Measurements from ENCODE around the gene SMC3. TPM values are rescaled to one million over a fixed set of nuclear protein-coding genes. Genes with fewer than 3 reads are reported as not detected.

SMC3 gene
- total and polyA plus RNA-seq, 2 experiments from 2014 or later, result 72.3 to 320 TPM

DNA sequence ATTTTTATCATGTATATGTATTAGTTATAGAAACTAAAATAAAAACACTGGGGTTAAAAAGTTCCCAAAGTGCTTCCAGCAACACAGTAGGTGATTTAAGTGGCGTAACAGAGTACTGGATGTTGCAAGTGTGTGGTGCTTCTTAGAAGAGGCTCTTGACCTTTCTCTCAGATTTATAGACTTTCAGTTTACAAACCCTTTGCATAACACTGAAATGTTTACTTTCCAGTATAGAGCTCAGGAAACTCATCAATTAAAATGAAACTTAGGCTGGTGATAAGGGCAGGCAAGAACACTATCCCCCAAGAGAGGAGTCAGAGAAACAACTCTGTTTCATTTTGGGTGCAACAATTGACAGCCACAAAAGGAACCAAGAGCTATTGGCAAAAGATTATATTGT is 27.5 kb upstream of the SMC3 start:
- H3K27ac Mint-ChIP-seq, result no peak overlapping the region
- H2AFZ ChIP-seq, result no peak overlapping the region
- peaks cover 10% of the 10 kb centered on the region for H3K4me1 Mint-ChIP-seq
- no peaks in the 10 kb centered on the region for H3K27me3 ChIP-seq (ENCODE audit: insufficient read depth)
- no peak overlapping the region for H3K4me3 ChIP-seq
- no peaks in the 10 kb centered on the region for H3K9me3 Mint-ChIP-seq
- H3K4me2 ChIP-seq, result no peak overlapping the region
- TF ChIP-seq ZNF114 (CRISPR knock-in tag; IDR thresholded peaks at IDR 0.05), result no peak
- TF ChIP-seq NANOG (IDR thresholded peaks at IDR 0.05; ENCODE audit: borderline replicate concordance), result no peak
- no peak for TF ChIP-seq JUNB (IDR thresholded peaks at IDR 0.05; ENCODE audit: unreplicated experiment)
- TF ChIP-seq POLR2AphosphoS5 (IDR thresholded peaks at IDR 0.05; ENCODE audit: low read depth), result no peak
- TF ChIP-seq CREB1 (CRISPR knock-in tag; IDR thresholded peaks at IDR 0.05; ENCODE audit: low read depth), result no peak
- TF ChIP-seq, protein P1, sequence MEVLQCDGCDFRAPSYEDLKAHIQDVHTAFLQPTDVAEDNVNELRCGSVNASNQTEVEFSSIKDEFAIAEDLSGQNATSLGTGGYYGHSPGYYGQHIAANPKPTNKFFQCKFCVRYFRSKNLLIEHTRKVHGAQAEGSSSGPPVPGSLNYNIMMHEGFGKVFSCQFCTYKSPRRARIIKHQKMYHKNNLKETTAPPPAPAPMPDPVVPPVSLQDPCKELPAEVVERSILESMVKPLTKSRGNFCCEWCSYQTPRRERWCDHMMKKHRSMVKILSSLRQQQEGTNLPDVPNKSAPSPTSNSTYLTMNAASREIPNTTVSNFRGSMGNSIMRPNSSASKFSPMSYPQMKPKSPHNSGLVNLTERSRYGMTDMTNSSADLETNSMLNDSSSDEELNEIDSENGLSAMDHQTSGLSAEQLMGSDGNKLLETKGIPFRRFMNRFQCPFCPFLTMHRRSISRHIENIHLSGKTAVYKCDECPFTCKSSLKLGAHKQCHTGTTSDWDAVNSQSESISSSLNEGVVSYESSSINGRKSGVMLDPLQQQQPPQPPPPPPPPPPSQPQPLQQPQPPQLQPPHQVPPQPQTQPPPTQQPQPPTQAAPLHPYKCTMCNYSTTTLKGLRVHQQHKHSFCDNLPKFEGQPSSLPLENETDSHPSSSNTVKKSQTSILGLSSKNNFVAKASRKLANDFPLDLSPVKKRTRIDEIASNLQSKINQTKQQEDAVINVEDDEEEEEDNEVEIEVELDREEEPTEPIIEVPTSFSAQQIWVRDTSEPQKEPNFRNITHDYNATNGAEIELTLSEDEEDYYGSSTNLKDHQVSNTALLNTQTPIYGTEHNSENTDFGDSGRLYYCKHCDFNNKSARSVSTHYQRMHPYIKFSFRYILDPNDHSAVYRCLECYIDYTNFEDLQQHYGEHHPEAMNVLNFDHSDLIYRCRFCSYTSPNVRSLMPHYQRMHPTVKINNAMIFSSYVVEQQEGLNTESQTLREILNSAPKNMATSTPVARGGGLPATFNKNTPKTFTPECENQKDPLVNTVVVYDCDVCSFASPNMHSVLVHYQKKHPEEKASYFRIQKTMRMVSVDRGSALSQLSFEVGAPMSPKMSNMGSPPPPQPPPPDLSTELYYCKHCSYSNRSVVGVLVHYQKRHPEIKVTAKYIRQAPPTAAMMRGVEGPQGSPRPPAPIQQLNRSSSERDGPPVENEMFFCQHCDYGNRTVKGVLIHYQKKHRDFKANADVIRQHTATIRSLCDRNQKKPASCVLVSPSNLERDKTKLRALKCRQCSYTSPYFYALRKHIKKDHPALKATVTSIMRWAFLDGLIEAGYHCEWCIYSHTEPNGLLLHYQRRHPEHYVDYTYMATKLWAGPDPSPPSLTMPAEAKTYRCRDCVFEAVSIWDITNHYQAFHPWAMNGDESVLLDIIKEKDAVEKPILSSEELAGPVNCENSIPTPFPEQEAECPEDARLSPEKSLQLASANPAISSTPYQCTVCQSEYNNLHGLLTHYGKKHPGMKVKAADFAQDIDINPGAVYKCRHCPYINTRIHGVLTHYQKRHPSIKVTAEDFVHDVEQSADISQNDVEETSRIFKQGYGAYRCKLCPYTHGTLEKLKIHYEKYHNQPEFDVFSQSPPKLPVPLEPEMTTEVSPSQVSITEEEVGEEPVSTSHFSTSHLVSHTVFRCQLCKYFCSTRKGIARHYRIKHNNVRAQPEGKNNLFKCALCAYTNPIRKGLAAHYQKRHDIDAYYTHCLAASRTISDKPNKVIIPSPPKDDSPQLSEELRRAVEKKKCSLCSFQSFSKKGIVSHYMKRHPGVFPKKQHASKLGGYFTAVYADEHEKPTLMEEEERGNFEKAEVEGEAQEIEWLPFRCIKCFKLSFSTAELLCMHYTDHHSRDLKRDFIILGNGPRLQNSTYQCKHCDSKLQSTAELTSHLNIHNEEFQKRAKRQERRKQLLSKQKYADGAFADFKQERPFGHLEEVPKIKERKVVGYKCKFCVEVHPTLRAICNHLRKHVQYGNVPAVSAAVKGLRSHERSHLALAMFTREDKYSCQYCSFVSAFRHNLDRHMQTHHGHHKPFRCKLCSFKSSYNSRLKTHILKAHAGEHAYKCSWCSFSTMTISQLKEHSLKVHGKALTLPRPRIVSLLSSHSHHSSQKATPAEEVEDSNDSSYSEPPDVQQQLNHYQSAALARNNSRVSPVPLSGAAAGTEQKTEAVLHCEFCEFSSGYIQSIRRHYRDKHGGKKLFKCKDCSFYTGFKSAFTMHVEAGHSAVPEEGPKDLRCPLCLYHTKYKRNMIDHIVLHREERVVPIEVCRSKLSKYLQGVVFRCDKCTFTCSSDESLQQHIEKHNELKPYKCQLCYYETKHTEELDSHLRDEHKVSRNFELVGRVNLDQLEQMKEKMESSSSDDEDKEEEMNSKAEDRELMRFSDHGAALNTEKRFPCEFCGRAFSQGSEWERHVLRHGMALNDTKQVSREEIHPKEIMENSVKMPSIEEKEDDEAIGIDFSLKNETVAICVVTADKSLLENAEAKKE (CRISPR knock-in tag; IDR thresholded peaks at IDR 0.05), result no peak
- TF ChIP-seq ZNF331 (CRISPR knock-in tag; IDR thresholded peaks at IDR 0.05; ENCODE audit: low read depth), result no peak
- TF ChIP-seq, protein P2, sequence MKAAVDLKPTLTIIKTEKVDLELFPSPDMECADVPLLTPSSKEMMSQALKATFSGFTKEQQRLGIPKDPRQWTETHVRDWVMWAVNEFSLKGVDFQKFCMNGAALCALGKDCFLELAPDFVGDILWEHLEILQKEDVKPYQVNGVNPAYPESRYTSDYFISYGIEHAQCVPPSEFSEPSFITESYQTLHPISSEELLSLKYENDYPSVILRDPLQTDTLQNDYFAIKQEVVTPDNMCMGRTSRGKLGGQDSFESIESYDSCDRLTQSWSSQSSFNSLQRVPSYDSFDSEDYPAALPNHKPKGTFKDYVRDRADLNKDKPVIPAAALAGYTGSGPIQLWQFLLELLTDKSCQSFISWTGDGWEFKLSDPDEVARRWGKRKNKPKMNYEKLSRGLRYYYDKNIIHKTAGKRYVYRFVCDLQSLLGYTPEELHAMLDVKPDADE (IDR thresholded peaks at IDR 0.05), result no peak
- no peak for TF ChIP-seq EZH2phosphoT487 (IDR thresholded peaks at IDR 0.05; ENCODE audit: unreplicated experiment)
- no peak for TF ChIP-seq EZH2 (IDR thresholded peaks at IDR 0.05; ENCODE audit: low read depth, unreplicated experiment)
- TF ChIP-seq CTCF (conservative IDR thresholded peaks at IDR 0.05; ENCODE audit: low read depth in 2 of 2), result no peak
- no peak for TF ChIP-seq REST (IDR thresholded peaks at IDR 0.05; ENCODE audit: unreplicated experiment)
- TF ChIP-seq STAT1 (IDR thresholded peaks at IDR 0.05; ENCODE audit: unreplicated experiment), result no peak
- no peaks in the 10 kb centered on the region for H4K20me1 ChIP-seq (replicated peaks; ENCODE audit: insufficient read depth)
- no peaks in the 10 kb centered on the region for H3F3A ChIP-seq (replicated peaks; ENCODE audit: low read depth)
- no peak for DNase-seq (ENCODE audit: low spot score)
- no peaks in the 10 kb centered on the region; the same call in 1 of the 2 replicates for H3K4me1 ChIP-seq (ENCODE audit: insufficient read depth)
- no peak overlapping the region for H3K27ac ChIP-seq (ENCODE audit: low read depth)
- no peaks in the 10 kb centered on the region for H3K9me2 ChIP-seq (ENCODE audit: insufficient read depth)
- no peak overlapping the region for H3K4me3 Mint-ChIP-seq
- no peaks in the 10 kb centered on the region for H3K36me3 ChIP-seq (ENCODE audit: insufficient read depth)
- no peak for ATAC-seq
- H3K79me2 ChIP-seq (replicated peaks; ENCODE audit: insufficient read depth), result no peaks in the 10 kb centered on the region
- no peaks in the 10 kb centered on the region for H3K27me3 Mint-ChIP-seq (ENCODE audit: insufficient read depth, low read depth, poor library complexity)
- H3K36me3 Mint-ChIP-seq (ENCODE audit: low read depth), result no peaks in the 10 kb centered on the region

All from GM23338 (cell line).